K562 (cell line): Measurements from ENCODE around the gene ATP6V0A4. TPM values are rescaled to one million over a fixed set of nuclear protein-coding genes. Genes with fewer than 3 reads are reported as not detected.

Experiments
- ATAC-seq: fragments of 200-7000 bp; cut with Tn5 transposase; 3 replicates; pipeline ENCODE4 v1.9.1; 2020; ENCODE audit warnings: moderate library complexity
- BruUV-seq: library from RNA; stranded (reverse); fragments of 400-500 nt; replicated peaks from 2 replicates; lab custom pipeline; 2021; lab: Mats Ljungman, UMichigan
- CTCF ChIA-PET: fragments of 300-600 bp; formaldehyde crosslinking; extraction: SDS; loops from one replicate; lab custom pipeline; 2021; ENCODE audit warnings: low intra/inter-chr PET ratio; lab: Yijun Ruan, JAX
- POLR2A ChIA-PET: fragments of 300-600, 350-650 bp; sonication (Branson Sonifier 250); formaldehyde crosslinking; extraction: SDS; loops from one replicate; lab custom pipeline; 2021; ENCODE audit warnings: antibody characterized with exemption, inconsistent platforms; lab: Yijun Ruan, JAX
- DNase-seq, 4 experiments: peaks; one replicate each; pipeline versions ENCODE4 v3.0.0 to v3.0.0-alpha.2; 2011 to 2018; ENCODE audit warnings: low spot score in 3 of 4, mixed read lengths in 3 of 4; ENCODE audit errors: extremely low read depth in 1 of 4
- FAIRE-seq: peaks from 2 replicates; lab custom pipeline; 2011; peaks lifted over from hg19 to GRCh38; lab: Jason Lieb, UNC
- H2AFZ ChIP-seq: 2 replicates; pipeline ENCODE4 v1.6.0; 2011; ENCODE audit warnings: low read depth, low read length, control low read depth, inconsistent platforms
- H3K27ac ChIP-seq: fragments of 200-600 bp; 3 replicates; pipeline ENCODE4 v1.8.0; 2011; ENCODE audit warnings: low read depth, mild to moderate bottlenecking, control low read depth, inconsistent platforms, low read length, moderate library complexity, mixed read lengths; ENCODE audit errors: extremely low read depth
- H3K27me3 ChIP-seq, 2 experiments: fragments of 300-600 bp in 1 of 2; 2 replicates in 1 of 2; 3 replicates in 1 of 2; pipeline versions ENCODE4 v1.6.0 to v1.8.0; 2011; ENCODE audit warnings: inconsistent platforms in 2 of 2, low read length in 2 of 2, mild to moderate bottlenecking in 1 of 2, mixed read lengths in 1 of 2, moderate library complexity in 1 of 2; ENCODE audit not compliant: control insufficient read depth in 2 of 2, insufficient read depth in 2 of 2
- H3K36me3 ChIP-seq: fragments of 300-600 bp; 3 replicates; pipeline ENCODE4 v1.8.0; 2011; ENCODE audit warnings: mild to moderate bottlenecking, low read length, inconsistent platforms; ENCODE audit not compliant: control insufficient read depth, insufficient read depth
- H3K4me1 ChIP-seq, 2 experiments: fragments of 200-600 bp in 1 of 2; replicated peaks in 1 of 2; 2 replicates in 1 of 2; 3 replicates in 1 of 2; pipeline versions ENCODE4 v1.5.1 to v1.8.0; 2011; ENCODE audit warnings: inconsistent platforms in 2 of 2, low read length in 2 of 2, mild to moderate bottlenecking in 1 of 2, mixed read lengths in 1 of 2, moderate library complexity in 1 of 2; ENCODE audit not compliant: control insufficient read depth in 2 of 2, insufficient read depth in 2 of 2
- H3K4me2 ChIP-seq: 2 replicates; pipeline ENCODE4 v1.6.1; 2011; ENCODE audit warnings: low read length, control low read depth, inconsistent platforms, mixed read lengths; ENCODE audit not compliant: insufficient read depth
- H3K4me3 ChIP-seq: fragments of 200-600 bp; sonication (generic), shearing (Covaris generic); 2 replicates; pipeline ENCODE4 v1.5.1; 2016; ENCODE audit warnings: control low read depth, inconsistent platforms
- H3K79me2 ChIP-seq: fragments of 200-600 bp; 3 replicates; pipeline ENCODE4 v1.8.0; 2011; ENCODE audit warnings: low read length, inconsistent platforms; ENCODE audit not compliant: control insufficient read depth, insufficient read depth
- H3K9ac ChIP-seq, 2 experiments: 2 replicates each; pipeline versions ENCODE4 v1.6.0 to v1.6.1; 2011; ENCODE audit warnings: low read depth in 2 of 2, low read length in 2 of 2, control low read depth in 1 of 2, inconsistent platforms in 1 of 2, mild to moderate bottlenecking in 1 of 2, mixed read lengths in 1 of 2; ENCODE audit not compliant: insufficient read depth in 1 of 2
- H3K9me1 ChIP-seq: one replicate; pipeline ENCODE4 v1.6.0; 2011; ENCODE audit warnings: inconsistent platforms, mild to moderate bottlenecking, low read length, moderate library complexity; ENCODE audit not compliant: control insufficient read depth, insufficient read depth
- H3K9me3 ChIP-seq: replicated peaks from 2 replicates; pipeline ENCODE4 v1.5.1; 2011; ENCODE audit warnings: low read depth, low read length, inconsistent platforms; ENCODE audit not compliant: control insufficient read depth, insufficient read depth
- H4K20me1 ChIP-seq: replicated peaks from 2 replicates; pipeline ENCODE4 v1.6.1; 2011; ENCODE audit warnings: low read length, inconsistent platforms, mixed read lengths; ENCODE audit not compliant: control insufficient read depth, insufficient read depth
- ATF3 ChIP-seq, 2 experiments: fragments of 450-650 bp in 1 of 2; sonication (generic) in 1 of 2; formaldehyde crosslinking in 1 of 2; IDR thresholded peaks in 1 of 2; conservative IDR thresholded peaks in 1 of 2; 2 replicates each; pipeline versions ENCODE4 v1.6.1 to v1.8.1; 2016 to 2023; ENCODE audit warnings: mild to moderate bottlenecking in 2 of 2, moderate library complexity in 2 of 2, inconsistent platforms in 1 of 2, missing genetic modification reagents in 1 of 2
- FOXK2 ChIP-seq, 2 experiments: fragments of 450-650 bp; IDR thresholded peaks in 1 of 2; conservative IDR thresholded peaks in 1 of 2; 2 replicates each; pipeline ENCODE4 v1.6.1; 2016; ENCODE audit warnings: low read depth in 2 of 2, mild to moderate bottlenecking in 1 of 2
- HDAC8 ChIP-seq: fragments of 450-650 bp; IDR thresholded peaks from 2 replicates; pipeline ENCODE4 v1.6.1; 2016; ENCODE audit warnings: mild to moderate bottlenecking, missing genetic modification characterization, moderate library complexity, missing compliant biosample characterization
- MEIS2 ChIP-seq: fragments of 450-650 bp; IDR thresholded peaks from 2 replicates; pipeline ENCODE4 v1.6.1; 2014; ENCODE audit warnings: mild to moderate bottlenecking; ENCODE audit not compliant: partially characterized antibody
- NR2C2 ChIP-seq, 2 experiments: fragments of 200-800 bp in 1 of 2; sonication (Bioruptor generic) in 1 of 2; sonication (generic) in 1 of 2; formaldehyde crosslinking in 1 of 2; IDR thresholded peaks; 2 replicates each; pipeline versions ENCODE4 v1.6.1 to v1.8.0; 2016 to 2022; ENCODE audit warnings: mild to moderate bottlenecking in 1 of 2, missing compliant biosample characterization in 1 of 2, missing genetic modification characterization in 1 of 2, missing genetic modification reagents in 1 of 2
- PBX2 ChIP-seq, 2 experiments: IDR thresholded peaks in 1 of 2; conservative IDR thresholded peaks in 1 of 2; 2 replicates each; pipeline ENCODE4 v1.6.1; 2016; ENCODE audit warnings: low read depth in 2 of 2, mild to moderate bottlenecking in 1 of 2, missing compliant biosample characterization in 1 of 2, missing genetic modification characterization in 1 of 2, moderate library complexity in 1 of 2
- ZBTB9 ChIP-seq: fragments of 450-650 bp; formaldehyde crosslinking; IDR thresholded peaks from 2 replicates; pipeline ENCODE4 v1.4.0; 2020; ENCODE audit warnings: mild to moderate bottlenecking, moderate library complexity
- ZFP1 ChIP-seq: fragments of 450-650 bp; formaldehyde crosslinking; IDR thresholded peaks from 2 replicates; pipeline ENCODE4 v1.4.0; 2020; ENCODE audit warnings: mild to moderate bottlenecking, mixed read lengths
- ZNF449 ChIP-seq: fragments of 250-450 bp; sonication (Bioruptor Pico); IDR thresholded peaks from 2 replicates; pipeline ENCODE4 v1.8.0; 2022; ENCODE audit warnings: moderate library complexity, mild to moderate bottlenecking, inconsistent platforms
- ZNF79 ChIP-seq: fragments of 250-450 bp; sonication (Bioruptor Pico); IDR thresholded peaks from 2 replicates; pipeline ENCODE4 v1.4.0; 2020; ENCODE audit warnings: low read depth, mild to moderate bottlenecking, moderate library complexity
- WGBS: fragments of 100-300 bp; shearing (Covaris generic); methylation state at CpG from one replicate; pipeline ENCODE4 v1.1.6; 2016; ENCODE audit warnings: low coverage, mixed read lengths; ENCODE audit not compliant: insufficient coverage; ENCODE audit errors: missing lambda C conversion rate; 5-methylcytosine and 5-hydroxymethylcytosine counted together
- in situ Hi-C: fragments of 300-500 bp; cut with MboI; formaldehyde crosslinking; loops from 4 replicates; pipeline ENCODE4 v1.15.0; 2018; ENCODE audit warnings: inconsistent platforms, mixed read lengths
- intact Hi-C: fragments of 100-400 bp; cut with micrococcal nuclease; formaldehyde crosslinking; loops from 2 replicates; pipeline ENCODE4 v1.14.2; 2022
- polyA plus RNA-seq, 8 experiments: library from polyadenylated mRNA; depleted of rRNA in 4 of 8; stranded (reverse) in 5 of 8; unstranded in 3 of 8; fragments of >200 nt; fragmentation: Nextera tagmentation in 2 of 8; fragmentation: Illumina TruSeq in 1 of 8; extraction: Ambion mirVana in 2 of 8; extraction: Trizol in 1 of 8; gene quantifications; 2 replicates each; pipeline versions ENCODE4 v1.2.1 to v1.2.3, GENCODE V29; 2011 to 2014; ENCODE audit warnings: inconsistent platforms in 1 of 8, missing spikeins in 1 of 8
- total RNA-seq, 7 experiments: library from RNA; depleted of rRNA in 6 of 7; stranded (reverse); fragments of >200 nt in 6 of 7; fragmentation: Illumina TruSeq in 2 of 7; extraction: Trizol in 2 of 7; gene quantifications; 2 replicates each; pipeline versions ENCODE4 v1.2.1 to v1.2.3, GENCODE V29; 2011 to 2021; ENCODE audit warnings: low replicate concordance in 1 of 7

The ATP6V0A4 gene
- total and polyA plus RNA-seq, 9 of the 15 experiments (the other 6 are each of a cell fraction or from before 2014, with no cell fraction given) = 0.03 TPM; not detected in 8

- no peak for TF ChIP-seq PBX2 (CRISPR knock-in tag; IDR thresholded peaks at IDR 0.05; ENCODE audit: low read depth)
- TF ChIP-seq PBX2 (tag; conservative IDR thresholded peaks at IDR 0.05; ENCODE audit: low read depth) = peak; percentile 66
- TF ChIP-seq NR2C2 (CRISPR knock-in tag; IDR thresholded peaks at IDR 0.05) = no peak
- 0 out of 2 replicates have a peak, but pooled peaks have one; percentile 30 for TF ChIP-seq NR2C2 (tag; IDR thresholded peaks at IDR 0.05)
- TF ChIP-seq MEIS2 = peak; percentile 73
Measured at GRCh38 chr7:138666385-138666784, 131.6 kb downstream of the ATP6V0A4 start (continued).

GRCh38 chr7:138665669-138666140, 132.3 kb downstream of the ATP6V0A4 start:
- CTCF ChIA-PET = no interaction called here
- in situ Hi-C loops = no loop called here
- TF ChIP-seq ZFP1 (0 out of 2 replicates have a peak, but pooled peaks have one; percentile 16), MEIS2 (no peak), ATF3 (IDR thresholded peaks at IDR 0.05) (no peak), ATF3 (CRISPR knock-in tag; conservative IDR thresholded peaks at IDR 0.05) (no peak), ZNF79 (CRISPR knock-in tag) (0 out of 2 replicates have a peak, but pooled peaks have one; percentile 53), FOXK2 (conservative IDR thresholded peaks at IDR 0.05 in 1 of 2, IDR thresholded peaks at IDR 0.05 in 1 of 2; ENCODE audit: low read depth in 2 of 2) (no peak), ZNF449 (peak; percentile 70; the same call in 1 of the 2 replicates), HDAC8 (no peak), ZBTB9 (CRISPR knock-in tag) (0 out of 2 replicates have a peak, but pooled peaks have one; percentile 61)

More at GRCh38 chr7:138665669-138666140, 132.3 kb downstream of the ATP6V0A4 start:
- Histone ChIP-seq H3K27ac (no peak overlapping the region), H3K79me2 (no peaks in the 10 kb centered on the region), H3K4me3 (no peak overlapping the region), H3K27me3 (peaks cover 22 to 25% of the 10 kb centered on the region in 2 experiments; a peak in 3 of 5 replicates), H3K36me3 (no peaks in the 10 kb centered on the region), H3K9me3 (no peaks in the 10 kb centered on the region), H3K4me1 (no peaks in the 10 kb centered on the region; a peak in 1 of 5 replicates), H4K20me1 (no peaks in the 10 kb centered on the region), H3K4me2 (no peak overlapping the region), H3K9me1 (no peaks in the 10 kb centered on the region), H2AFZ (no peak overlapping the region), H3K9ac (no peak overlapping the region)
- intact Hi-C loops = no loop called here
- POLR2A ChIA-PET = interaction anchor here (1.0 to 2.0 kb wide), 2 partner anchors 8 to 520 kb away, joined by 3 to 5 read pairs; no protein-coding TSS in a partner anchor
- DNase-seq = no peak
- no peak for ATAC-seq
- no TSS peak for BruUV-seq
- FAIRE-seq = no peak
- 1% methylated on average over 4 of the region's 4 CpGs for whole genome bisulfite sequencing
